ENCODE data around the gene BACH1. TPM values are rescaled to one million over a fixed set of nuclear protein-coding genes. Genes with fewer than 3 reads are reported as not detected.

The BACH1 gene
- total and polyA plus RNA-seq, 2 experiments from 2014 or later: 23.9 to 52.7 TPM

- no peak overlapping the region for H2AFZ ChIP-seq
- peaks cover 36% of the 10 kb centered on the region; the same call in 1 of the 2 replicates for H4K20me1 ChIP-seq (ENCODE audit: insufficient read depth)
- no peak overlapping the region for H3K4me3 ChIP-seq
- no peak overlapping the region for H3K9ac ChIP-seq
- H3K79me2 ChIP-seq (ENCODE audit: insufficient read depth): peaks cover 100% of the 10 kb centered on the region
- no peaks in the 10 kb centered on the region for H3K9me3 ChIP-seq (ENCODE audit: low read depth)
- in situ Hi-C loops (cut with MboI): no loop called here
- DNase-seq: no peak
- no peak overlapping the region for H3K4me2 ChIP-seq (ENCODE audit: unreplicated experiment)
- no peak overlapping the region for H3K27ac ChIP-seq
- 100% methylated on average over 2 of the region's 2 CpGs for WGBS, 2 experiments (ENCODE audit: low coverage in 1 of 2, low lambda C conversion rate in 2 of 2, missing lambda C conversion rate in 2 of 2)
- H3K4me1 ChIP-seq (ENCODE audit: insufficient read depth): peaks cover 51% of the 10 kb centered on the region
- TF ChIP-seq EZH2phosphoT487 (IDR thresholded peaks at IDR 0.05; ENCODE audit: insufficient read depth, low read depth) (no peak), EZH2 (IDR thresholded peaks at IDR 0.05; ENCODE audit: insufficient read depth, poor library complexity, severe bottlenecking) (no peak)
- no peaks in the 10 kb centered on the region for H3K27me3 ChIP-seq (replicated peaks; ENCODE audit: insufficient read depth)
- H3K36me3 ChIP-seq (ENCODE audit: low read depth): peaks cover 6% of the 10 kb centered on the region; the same call in 1 of the 2 replicates
- H3F3A ChIP-seq (ENCODE audit: insufficient read depth): peaks cover 25% of the 10 kb centered on the region; the same call in 1 of the 2 replicates
- no peaks in the 10 kb centered on the region for H3K9me2 ChIP-seq (ENCODE audit: insufficient read depth)
Measured at GRCh38 chr21:29311802-29312201, 13.1 kb downstream of the BACH1 start.

- Histone ChIP-seq H3K4me2 (ENCODE audit: unreplicated experiment) (no peak overlapping the region), H3K27ac (no peak overlapping the region), H3K9me3 (ENCODE audit: low read depth) (no peaks in the 10 kb centered on the region), H3K4me3 (no peak overlapping the region), H2AFZ (no peak overlapping the region), H3K27me3 (replicated peaks; ENCODE audit: insufficient read depth) (no peaks in the 10 kb centered on the region), H3K36me3 (ENCODE audit: low read depth) (peaks cover 6% of the 10 kb centered on the region; the same call in 1 of the 2 replicates), H4K20me1 (ENCODE audit: insufficient read depth) (peaks cover 43% of the 10 kb centered on the region), H3K4me1 (ENCODE audit: insufficient read depth) (peaks cover 47% of the 10 kb centered on the region), H3F3A (ENCODE audit: insufficient read depth) (peaks cover 13% of the 10 kb centered on the region; the same call in 1 of the 2 replicates), H3K79me2 (ENCODE audit: insufficient read depth) (peaks cover 100% of the 10 kb centered on the region), H3K9ac (no peak overlapping the region), H3K9me2 (ENCODE audit: insufficient read depth) (no peaks in the 10 kb centered on the region)
- in situ Hi-C loops (cut with MboI): no loop called here
- DNase-seq: no peak
- TF ChIP-seq EZH2phosphoT487 (IDR thresholded peaks at IDR 0.05; ENCODE audit: insufficient read depth, low read depth): no peak
- TF ChIP-seq EZH2 (IDR thresholded peaks at IDR 0.05; ENCODE audit: insufficient read depth, poor library complexity, severe bottlenecking): no peak
- 80 to 84% methylated on average over 7 of the region's 7 CpGs for WGBS, 2 experiments (ENCODE audit: low coverage in 1 of 2, low lambda C conversion rate in 2 of 2, missing lambda C conversion rate in 2 of 2)
Measured at GRCh38 chr21:29312981-29313380, 14.3 kb downstream of the BACH1 start.

GRCh38 chr21:29313662-29314408 lies 15.1 kb downstream of the BACH1 start:
- Histone ChIP-seq H3K9me3 (ENCODE audit: low read depth) (no peaks in the 10 kb centered on the region), H3K27ac (no peak overlapping the region), H3K27me3 (replicated peaks; ENCODE audit: insufficient read depth) (no peaks in the 10 kb centered on the region), H3K4me3 (no peak overlapping the region), H2AFZ (no peak overlapping the region), H3K4me1 (ENCODE audit: insufficient read depth) (peaks cover 47% of the 10 kb centered on the region), H3K9me2 (ENCODE audit: insufficient read depth) (no peaks in the 10 kb centered on the region), H3K36me3 (ENCODE audit: low read depth) (peaks cover 6% of the 10 kb centered on the region; the same call in 1 of the 2 replicates), H3K9ac (no peak overlapping the region), H3K79me2 (ENCODE audit: insufficient read depth) (peaks cover 100% of the 10 kb centered on the region), H3F3A (ENCODE audit: insufficient read depth) (peaks cover 5% of the 10 kb centered on the region; the same call in 1 of the 2 replicates), H3K4me2 (ENCODE audit: unreplicated experiment) (no peak overlapping the region), H4K20me1 (ENCODE audit: insufficient read depth) (peaks cover 51% of the 10 kb centered on the region)
- TF ChIP-seq EZH2phosphoT487 (IDR thresholded peaks at IDR 0.05; ENCODE audit: insufficient read depth, low read depth) (no peak), EZH2 (IDR thresholded peaks at IDR 0.05; ENCODE audit: insufficient read depth, poor library complexity, severe bottlenecking) (no peak)
- in situ Hi-C loops (cut with MboI): no loop called here
- no peak for DNase-seq
- WGBS, 2 experiments (ENCODE audit: low coverage in 1 of 2, low lambda C conversion rate in 2 of 2, missing lambda C conversion rate in 2 of 2): 97% methylated on average over 2 of the region's 2 CpGs

- Histone ChIP-seq H3K27me3 (replicated peaks; ENCODE audit: insufficient read depth) (no peaks in the 10 kb centered on the region), H3F3A (ENCODE audit: insufficient read depth) (peaks cover 5% of the 10 kb centered on the region; the same call in 1 of the 2 replicates), H2AFZ (no peak overlapping the region), H3K36me3 (ENCODE audit: low read depth) (peaks cover 6% of the 10 kb centered on the region; the same call in 1 of the 2 replicates), H3K9me3 (ENCODE audit: low read depth) (no peaks in the 10 kb centered on the region), H4K20me1 (ENCODE audit: insufficient read depth) (peaks cover 59% of the 10 kb centered on the region), H3K4me2 (ENCODE audit: unreplicated experiment) (no peak overlapping the region), H3K4me3 (no peak overlapping the region), H3K27ac (no peak overlapping the region), H3K9me2 (ENCODE audit: insufficient read depth) (no peaks in the 10 kb centered on the region), H3K9ac (no peak overlapping the region), H3K4me1 (ENCODE audit: insufficient read depth) (peaks cover 49% of the 10 kb centered on the region), H3K79me2 (ENCODE audit: insufficient read depth) (peaks cover 100% of the 10 kb centered on the region)
- no peak for DNase-seq
- no peak for TF ChIP-seq EZH2phosphoT487 (IDR thresholded peaks at IDR 0.05; ENCODE audit: insufficient read depth, low read depth)
- no peak for TF ChIP-seq EZH2 (IDR thresholded peaks at IDR 0.05; ENCODE audit: insufficient read depth, poor library complexity, severe bottlenecking)
- 46 to 55% methylated on average over 2 of the region's 2 CpGs for WGBS, 2 experiments (ENCODE audit: low coverage in 1 of 2, low lambda C conversion rate in 2 of 2, missing lambda C conversion rate in 2 of 2)
- in situ Hi-C loops (cut with MboI): no loop called here
Measured at GRCh38 chr21:29315131-29315749, 16.5 kb downstream of the BACH1 start.
